CD1c-positive myeloid dendritic cell (primary cell): ENCODE measurements around the gene LMX1B.
"Not testable (repeated sequence)": the region's sequence is repeated elsewhere in the genome, so short reads cannot be mapped to it uniquely, and the experiment has no call there.

Source experiments
- DNase-seq: peaks from one replicate; pipeline ENCODE4 v3.0.0-alpha.2; 2016; ENCODE audit errors: extremely low spot score

Gene LMX1B

GRCh38 chr9:126708178-126708577 lies 94.5 kb downstream of the LMX1B start:
- DNase-seq: no peak

- DNase-seq: no peak
Measured at GRCh38 chr9:126709241-126709640, 95.5 kb downstream of the LMX1B start.

GRCh38 chr9:126715382-126715781 lies 101.7 kb downstream of the LMX1B start:
- no peak for DNase-seq

- DNase-seq: not testable (repeated sequence)
Measured at GRCh38 chr9:126717441-126717840, 103.7 kb downstream of the LMX1B start.

GRCh38 chr9:126719618-126720031 lies 105.9 kb downstream of the LMX1B start:
- peak; percentile 96 for DNase-seq

- DNase-seq: no peak
Measured at GRCh38 chr9:126720036-126720435, 106.3 kb downstream of the LMX1B start.

- DNase-seq: peak; percentile 20
Measured at GRCh38 chr9:126720661-126721563, 107.2 kb downstream of the LMX1B start.

GRCh38 chr9:126721564-126721981 lies 107.8 kb downstream of the LMX1B start:
- DNase-seq: peak; percentile 30

GRCh38 chr9:126722252-126722921 lies 108.7 kb downstream of the LMX1B start:
- DNase-seq: peak; percentile 95

GRCh38 chr9:126722922-126723806 lies 109.4 kb downstream of the LMX1B start:
- peak; percentile 88 for DNase-seq

- peak; percentile 12 for DNase-seq
Measured at GRCh38 chr9:126723807-126724172, 110.1 kb downstream of the LMX1B start.

- peak; percentile 1 for DNase-seq
Measured at GRCh38 chr9:126724226-126724625, 110.5 kb downstream of the LMX1B start.

- DNase-seq: not testable (repeated sequence)
Measured at GRCh38 chr9:126725485-126725884, 111.8 kb downstream of the LMX1B start.

GRCh38 chr9:126728210-126728609 lies 114.5 kb downstream of the LMX1B start:
- not testable (repeated sequence) for DNase-seq

- DNase-seq: not testable (repeated sequence)
Measured at GRCh38 chr9:126730592-126730991, 116.9 kb downstream of the LMX1B start.

- DNase-seq: no peak
Measured at GRCh38 chr9:126733005-126733404, 119.3 kb downstream of the LMX1B start.

GRCh38 chr9:126734877-126735276 lies 121.1 kb downstream of the LMX1B start:
- DNase-seq: no peak

GRCh38 chr9:126735482-126735881 lies 121.8 kb downstream of the LMX1B start:
- DNase-seq: no peak

- no peak for DNase-seq
Measured at GRCh38 chr9:126738553-126738952, 124.8 kb downstream of the LMX1B start.

- DNase-seq: no peak
Measured at GRCh38 chr9:126743041-126743440, 129.3 kb downstream of the LMX1B start.

- DNase-seq: no peak
Measured at GRCh38 chr9:126745574-126746411, 132.1 kb downstream of the LMX1B start.
